Body of pancreas (tissue), 4 donors: ENCODE measurements around the gene DSE. TPM values are rescaled to one million over a fixed set of nuclear protein-coding genes. Genes with fewer than 3 reads are reported as not detected.
"Not testable (repeated sequence)": the region's sequence is repeated elsewhere in the genome, so short reads cannot be mapped to it uniquely, and the experiment has no call there.

ENCODE experiments used
- ATAC-seq: fragments of 150-250 bp; one replicate; pipeline ENCODE4 v1.9.1; 2016
- DNase-seq, 4 donors: peaks; one replicate each; pipeline ENCODE4 v3.0.0-alpha.2; 2019
- H3K27ac ChIP-seq, 4 donors: fragments of 200-600 bp; sonication (generic); 1 replicate in 3 of 4; 2 replicates in 1 of 4; pipeline versions ENCODE4 v1.5.1 to v1.6.1; 2016 to 2019; ENCODE audit warnings: mild to moderate bottlenecking in 1 of 4, mixed read lengths in 1 of 4, moderate library complexity in 1 of 4
- H3K27me3 ChIP-seq, 2 donors: fragments of 200-600 bp; sonication (generic); one replicate each; pipeline ENCODE4 v1.6.0; 2016; ENCODE audit warnings: mild to moderate bottlenecking in 1 of 2
- H3K36me3 ChIP-seq, 2 donors: fragments of 200-600 bp; sonication (generic); replicated peaks in 1 of 2; 2 replicates each; pipeline ENCODE4 v1.5.1; 2016; ENCODE audit warnings: low read depth in 2 of 2; ENCODE audit not compliant: insufficient read depth in 1 of 2
- H3K4me1 ChIP-seq: fragments of 200-600 bp; sonication (generic); one replicate; pipeline ENCODE4 v1.6.0; 2016
- H3K4me3 ChIP-seq, 2 donors: fragments of 200-600 bp; sonication (generic); 1 replicate in 1 of 2; 2 replicates in 1 of 2; pipeline ENCODE4 v1.5.1; 2016 to 2019
- H3K9me3 ChIP-seq, 3 donors: fragments of 200-600 bp; sonication (generic); 1 replicate in 2 of 3; 2 replicates in 1 of 3; pipeline ENCODE4 v1.5.1; 2016
- POLR2A ChIP-seq, 3 donors: fragments of 450-650 bp; IDR thresholded peaks; one replicate each; pipeline ENCODE4 v1.6.1; 2016; ENCODE audit warnings: antibody characterized with exemption in 3 of 3, mild to moderate bottlenecking in 2 of 3
- WGBS, 2 donors: methylation state at CpG; one replicate each; pipeline ENCODE4 v1.1.5; 2017; 5-methylcytosine and 5-hydroxymethylcytosine counted together
- intact Hi-C: fragments of 100-400 bp; cut with DNase I; formaldehyde crosslinking; loops from one replicate; pipeline ENCODE4 v1.15.1; 2023
- total RNA-seq, 2 donors: library from RNA; depleted of rRNA; stranded (reverse); fragments of >200 nt; gene quantifications; one replicate each; pipeline ENCODE4 v1.1.0, GENCODE V29; 2016
- TF ChIP-seq, protein P1 (sequence below), 7 experiments: fragments of 450-650 bp in 4 of 7; fragments of 200-600 bp in 3 of 7; sonication (generic) in 3 of 7; IDR thresholded peaks; one replicate each; pipeline ENCODE4 v1.5.1; 2016 to 2019; ENCODE audit warnings: antibody characterized with exemption in 7 of 7

DSE gene
- total RNA-seq, 2 donors from 2014 or later = 8.6 to 14.0 TPM

DNA sequence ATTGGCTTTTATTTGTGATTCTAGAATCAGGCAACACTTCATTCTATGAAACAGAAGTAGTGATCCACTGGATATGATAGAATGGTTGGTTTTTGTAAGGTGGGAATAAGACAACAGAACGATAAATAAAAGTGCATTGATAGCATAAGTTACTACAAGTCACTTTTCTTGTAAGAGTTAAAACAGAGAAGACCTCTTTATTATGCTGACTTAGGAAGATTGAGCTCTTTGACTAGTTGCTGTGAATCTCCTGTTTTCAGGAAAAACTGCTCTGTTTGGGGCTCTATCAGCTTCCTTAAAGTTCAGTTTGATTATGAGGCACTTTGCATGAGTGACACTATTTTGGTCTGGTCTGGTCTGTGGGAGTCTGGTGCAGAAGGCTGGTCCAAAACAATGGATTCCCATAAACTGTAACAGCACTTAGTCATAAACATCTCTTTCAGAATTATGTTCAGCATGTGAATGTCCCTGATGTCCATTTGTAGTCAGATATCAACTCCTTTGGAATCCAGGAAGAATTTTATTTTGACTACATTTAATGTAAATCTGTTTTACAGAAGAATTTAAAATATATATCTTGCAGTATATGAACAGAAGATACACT lies 35.0 kb upstream of the DSE start:
- intact Hi-C loops = no loop called here
- no peak for ATAC-seq
- Histone ChIP-seq H3K27ac (no peak overlapping the region), H3K27me3 (no peaks in the 10 kb centered on the region), H3K4me3 (no peak overlapping the region), H3K9me3 (no peaks in the 10 kb centered on the region), H3K4me1 (no peaks in the 10 kb centered on the region), H3K36me3 (no peaks in the 10 kb centered on the region)
- 71 to 82% methylated on average over 1 of the region's 1 CpG for WGBS, 2 donors
- no peak for DNase-seq
- TF ChIP-seq, protein P1, sequence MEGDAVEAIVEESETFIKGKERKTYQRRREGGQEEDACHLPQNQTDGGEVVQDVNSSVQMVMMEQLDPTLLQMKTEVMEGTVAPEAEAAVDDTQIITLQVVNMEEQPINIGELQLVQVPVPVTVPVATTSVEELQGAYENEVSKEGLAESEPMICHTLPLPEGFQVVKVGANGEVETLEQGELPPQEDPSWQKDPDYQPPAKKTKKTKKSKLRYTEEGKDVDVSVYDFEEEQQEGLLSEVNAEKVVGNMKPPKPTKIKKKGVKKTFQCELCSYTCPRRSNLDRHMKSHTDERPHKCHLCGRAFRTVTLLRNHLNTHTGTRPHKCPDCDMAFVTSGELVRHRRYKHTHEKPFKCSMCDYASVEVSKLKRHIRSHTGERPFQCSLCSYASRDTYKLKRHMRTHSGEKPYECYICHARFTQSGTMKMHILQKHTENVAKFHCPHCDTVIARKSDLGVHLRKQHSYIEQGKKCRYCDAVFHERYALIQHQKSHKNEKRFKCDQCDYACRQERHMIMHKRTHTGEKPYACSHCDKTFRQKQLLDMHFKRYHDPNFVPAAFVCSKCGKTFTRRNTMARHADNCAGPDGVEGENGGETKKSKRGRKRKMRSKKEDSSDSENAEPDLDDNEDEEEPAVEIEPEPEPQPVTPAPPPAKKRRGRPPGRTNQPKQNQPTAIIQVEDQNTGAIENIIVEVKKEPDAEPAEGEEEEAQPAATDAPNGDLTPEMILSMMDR (IDR thresholded peaks at IDR 0.05) = no peak
- no peak for TF ChIP-seq POLR2A (IDR thresholded peaks at IDR 0.05)

GRCh38 chr6:116338943-116339342 lies 31.8 kb upstream of the DSE start:
- H3K27ac ChIP-seq = no peak overlapping the region
- no peaks in the 10 kb centered on the region for H3K4me1 ChIP-seq
- TF ChIP-seq, protein P1 (IDR thresholded peaks at IDR 0.05) = no peak
- TF ChIP-seq POLR2A (IDR thresholded peaks at IDR 0.05) = no peak
- H3K36me3 ChIP-seq = no peaks in the 10 kb centered on the region
- H3K27me3 ChIP-seq = no peaks in the 10 kb centered on the region
- ATAC-seq (no peak), DNase-seq (no peak)
- no peak overlapping the region for H3K4me3 ChIP-seq
- intact Hi-C loops = no loop called here
- no peaks in the 10 kb centered on the region for H3K9me3 ChIP-seq
- WGBS, 2 donors = 81 to 90% methylated on average over 2 of the region's 2 CpGs

- 90 to 92% methylated on average over 5 of the region's 5 CpGs for WGBS, 2 donors
- H3K27ac ChIP-seq, H3K27me3 ChIP-seq, H3K4me1 ChIP-seq, H3K9me3 ChIP-seq, ATAC-seq, H3K36me3 ChIP-seq, H3K4me3 ChIP-seq, DNase-seq, intact Hi-C loops: not testable (repeated sequence)
Measured at GRCh38 chr6:116340625-116341024, 30.1 kb upstream of the DSE start.

GRCh38 chr6:116349216-116349615 lies 21.5 kb upstream of the DSE start:
- 41 to 44% methylated on average over 2 of the region's 2 CpGs for WGBS, 2 donors
- H3K4me3 ChIP-seq = no peak overlapping the region
- H3K27me3 ChIP-seq = no peaks in the 10 kb centered on the region
- ATAC-seq (no peak), DNase-seq (no peak)
- intact Hi-C loops = no loop called here
- TF ChIP-seq, protein P1 (IDR thresholded peaks at IDR 0.05) = no peak
- TF ChIP-seq POLR2A (IDR thresholded peaks at IDR 0.05) = no peak
- H3K27ac ChIP-seq = no peak overlapping the region
- H3K4me1 ChIP-seq = no peaks in the 10 kb centered on the region
- no peaks in the 10 kb centered on the region for H3K9me3 ChIP-seq
- H3K36me3 ChIP-seq = no peaks in the 10 kb centered on the region

DNA sequence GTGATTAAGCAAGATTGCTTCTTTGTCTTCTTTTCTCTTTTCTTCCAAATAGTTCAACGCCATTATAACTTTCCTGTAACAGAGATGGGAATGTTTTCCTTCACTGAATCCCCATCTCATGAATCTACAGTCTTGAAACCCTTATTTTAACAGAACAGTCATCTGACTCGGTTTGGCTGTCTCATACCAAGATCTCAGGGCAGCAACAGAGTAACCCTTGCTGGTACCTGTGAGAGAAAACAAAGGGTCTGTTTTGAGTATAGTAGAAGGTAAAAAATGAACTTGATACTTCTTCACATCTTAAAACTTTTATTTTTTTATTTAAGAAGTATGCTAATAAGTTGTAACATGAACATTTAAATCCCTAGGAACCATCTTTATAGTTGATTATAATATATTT lies 19.6 kb upstream of the DSE start:
- DNase-seq (no peak), ATAC-seq (no peak)
- intact Hi-C loops = no loop called here
- Histone ChIP-seq H3K27ac (no peak overlapping the region), H3K4me3 (no peak overlapping the region), H3K36me3 (no peaks in the 10 kb centered on the region), H3K4me1 (no peaks in the 10 kb centered on the region), H3K9me3 (no peaks in the 10 kb centered on the region), H3K27me3 (no peaks in the 10 kb centered on the region)
- 65 to 76% methylated on average over 2 of the region's 2 CpGs for WGBS, 2 donors
- TF ChIP-seq POLR2A (IDR thresholded peaks at IDR 0.05) = no peak
- TF ChIP-seq, protein P1 (IDR thresholded peaks at IDR 0.05) = no peak
